T-helper 2 cell treated with Interferon-gamma antibody and Interleukin-4, amounts not matched to agents 5 μg/mL and 100 μg/mL, for 36 hours (primary cell): ENCODE data around the gene CRTAC1.

Source experiments
- DNase-seq: peaks from one replicate; pipeline ENCODE4 v3.0.0; 2021; ENCODE audit warnings: low spot score
- H3K27ac Mint-ChIP-seq: one replicate; pipeline ENCODE4 v1.8.0; 2021; ENCODE audit warnings: mild to moderate bottlenecking, mixed read lengths
- H3K27me3 Mint-ChIP-seq: one replicate; pipeline ENCODE4 v1.8.0; 2021; ENCODE audit warnings: low read depth, mixed read lengths
- H3K36me3 Mint-ChIP-seq: one replicate; pipeline ENCODE4 v1.8.0; 2021; ENCODE audit warnings: low read depth, mixed read lengths
- H3K4me1 Mint-ChIP-seq: one replicate; pipeline ENCODE4 v1.8.0; 2021; ENCODE audit warnings: low read depth, mixed read lengths
- H3K4me3 Mint-ChIP-seq: one replicate; pipeline ENCODE4 v1.8.0; 2022; ENCODE audit warnings: mild to moderate bottlenecking, moderate library complexity, mixed read lengths
- H3K9me3 Mint-ChIP-seq: one replicate; pipeline ENCODE4 v1.8.0; 2021; ENCODE audit warnings: mixed read lengths

The CRTAC1 gene

DNA sequence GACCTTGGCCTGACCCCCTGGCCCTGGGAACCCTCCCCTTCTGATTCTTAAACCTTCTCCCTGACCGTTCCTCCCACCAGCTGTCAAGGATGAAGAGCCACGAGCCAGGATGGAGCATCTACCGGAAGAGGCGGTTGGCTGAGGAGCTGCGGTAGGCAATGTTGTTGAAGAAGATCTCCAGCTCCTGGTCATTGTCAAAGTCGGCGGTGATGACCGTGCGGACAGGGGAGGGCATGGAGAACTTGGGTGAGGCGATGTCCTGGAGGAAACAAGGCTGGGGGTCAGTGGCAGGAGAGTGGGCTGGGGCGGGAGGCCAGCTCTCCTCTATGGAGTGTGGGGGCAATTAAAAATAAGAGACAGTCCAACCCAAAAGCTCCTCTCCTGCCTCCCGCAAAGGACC is 129.0 kb downstream of the CRTAC1 start:
- Mint-ChIP-seq H3K27ac (no peak overlapping the region), H3K4me1 (no peaks in the 10 kb centered on the region), H3K27me3 (peaks cover 3% of the 10 kb centered on the region), H3K4me3 (no peak overlapping the region), H3K9me3 (no peaks in the 10 kb centered on the region), H3K36me3 (no peaks in the 10 kb centered on the region)
- no peak for DNase-seq

DNA sequence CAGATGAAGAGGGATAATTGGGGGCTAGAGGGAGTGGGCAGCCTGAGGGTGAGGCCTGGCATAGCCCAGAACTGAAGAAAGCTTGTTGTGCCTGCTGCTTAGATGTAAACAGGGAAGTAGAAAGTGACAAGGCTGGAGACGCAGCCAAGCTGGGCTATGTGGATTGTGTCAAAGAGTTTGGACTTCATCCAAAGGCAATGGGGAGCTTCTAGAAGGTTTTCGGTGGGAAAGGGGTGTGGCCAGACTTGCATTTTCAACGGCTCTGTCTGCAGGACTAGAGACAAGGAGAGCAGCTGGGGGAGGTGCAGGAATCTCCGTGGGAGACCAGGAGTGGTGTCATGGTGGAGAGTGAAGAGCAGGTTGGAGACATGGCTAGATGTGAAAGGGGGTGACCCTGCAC is 132.0 kb downstream of the CRTAC1 start:
- no peaks in the 10 kb centered on the region for H3K36me3 Mint-ChIP-seq
- no peak for DNase-seq
- H3K27ac Mint-ChIP-seq = no peak overlapping the region
- H3K9me3 Mint-ChIP-seq = no peaks in the 10 kb centered on the region
- peaks cover 3% of the 10 kb centered on the region for H3K27me3 Mint-ChIP-seq
- no peaks in the 10 kb centered on the region for H3K4me1 Mint-ChIP-seq
- no peak overlapping the region for H3K4me3 Mint-ChIP-seq

DNA sequence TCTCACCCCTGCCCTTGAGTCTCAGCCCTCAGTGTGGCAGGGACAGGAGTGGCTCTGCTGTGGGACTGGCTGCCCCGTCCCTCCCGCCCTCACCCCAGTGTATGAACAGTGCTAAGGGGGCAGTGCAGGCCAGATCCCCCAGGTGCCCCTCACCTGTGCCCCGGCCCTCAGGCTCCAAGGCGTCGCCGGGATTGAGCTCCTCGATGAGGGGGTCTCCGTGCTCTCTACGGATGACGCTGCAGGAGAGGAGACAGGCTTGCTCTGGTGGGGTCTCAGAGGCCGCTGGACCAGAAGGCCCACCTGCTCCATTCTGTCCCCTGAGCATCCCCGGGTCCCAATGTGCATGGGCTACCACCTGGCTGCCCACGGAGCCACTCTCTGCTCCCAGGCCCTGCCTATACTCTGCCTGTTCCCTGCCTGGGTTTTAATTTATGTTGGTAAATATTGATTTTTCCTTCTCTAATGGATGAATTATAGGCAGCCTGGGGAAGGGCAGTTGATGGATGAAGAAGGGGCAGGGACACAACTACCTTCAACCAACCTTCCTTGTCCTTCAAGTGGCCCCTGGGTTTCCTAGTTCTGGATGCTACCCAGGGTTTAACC is 133.6 kb downstream of the CRTAC1 start:
- DNase-seq = no peak
- no peak overlapping the region for H3K27ac Mint-ChIP-seq
- peaks cover 3% of the 10 kb centered on the region for H3K27me3 Mint-ChIP-seq
- no peaks in the 10 kb centered on the region for H3K36me3 Mint-ChIP-seq
- H3K9me3 Mint-ChIP-seq = no peaks in the 10 kb centered on the region
- H3K4me3 Mint-ChIP-seq = no peak overlapping the region
- no peaks in the 10 kb centered on the region for H3K4me1 Mint-ChIP-seq

DNA sequence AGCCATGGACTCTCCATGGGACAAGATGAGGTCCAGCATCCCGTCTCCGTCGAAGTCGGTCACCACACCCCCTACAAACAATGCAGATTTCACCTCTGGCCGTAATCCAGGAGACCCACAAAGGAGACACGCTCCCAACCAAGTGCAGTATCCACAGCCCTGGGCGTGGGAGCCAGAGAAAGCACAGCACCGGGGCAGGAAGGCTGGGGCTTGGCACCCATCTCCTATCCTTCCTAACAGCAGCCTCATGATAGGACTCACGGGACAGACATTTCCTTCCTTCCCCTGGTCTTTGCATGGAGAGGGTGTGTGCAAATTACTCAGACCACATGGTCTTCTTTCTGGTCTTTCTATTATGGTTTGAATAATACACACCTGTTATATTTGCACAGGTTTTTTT is 134.5 kb downstream of the CRTAC1 start:
- H3K4me3 Mint-ChIP-seq = no peak overlapping the region
- no peaks in the 10 kb centered on the region for H3K9me3 Mint-ChIP-seq
- peaks cover 6% of the 10 kb centered on the region for H3K27me3 Mint-ChIP-seq

DNA sequence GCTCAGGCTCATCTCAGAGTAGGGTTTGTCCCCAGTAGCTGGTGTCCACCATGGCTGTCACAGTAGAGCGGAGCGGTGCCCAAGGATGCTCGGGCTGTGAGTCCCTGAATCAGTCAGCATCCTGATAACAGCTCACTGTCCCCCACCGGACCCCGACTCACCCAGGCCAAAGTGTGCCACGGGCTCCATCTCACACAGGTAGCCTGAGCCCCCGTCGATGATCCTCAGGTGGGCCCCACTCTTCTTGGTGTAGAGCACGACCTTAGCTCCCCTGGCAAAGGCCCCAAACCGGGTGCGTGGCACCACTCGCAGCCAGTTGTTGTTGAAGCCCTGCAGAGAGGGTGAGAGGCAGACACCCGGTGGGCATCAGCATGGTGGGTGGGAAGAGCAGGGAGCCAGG is 135.3 kb downstream of the CRTAC1 start:
- no peak overlapping the region for H3K4me3 Mint-ChIP-seq
- DNase-seq = no peak
- no peaks in the 10 kb centered on the region for H3K4me1 Mint-ChIP-seq
- no peaks in the 10 kb centered on the region for H3K36me3 Mint-ChIP-seq
- no peaks in the 10 kb centered on the region for H3K9me3 Mint-ChIP-seq
- H3K27ac Mint-ChIP-seq = no peak overlapping the region
- peaks cover 6% of the 10 kb centered on the region for H3K27me3 Mint-ChIP-seq

More for the DNA sequence above, 134.5 kb downstream of the CRTAC1 start:
- H3K36me3 Mint-ChIP-seq = no peaks in the 10 kb centered on the region
- H3K27ac Mint-ChIP-seq = no peak overlapping the region
- DNase-seq = no peak
- no peaks in the 10 kb centered on the region for H3K4me1 Mint-ChIP-seq

DNA sequence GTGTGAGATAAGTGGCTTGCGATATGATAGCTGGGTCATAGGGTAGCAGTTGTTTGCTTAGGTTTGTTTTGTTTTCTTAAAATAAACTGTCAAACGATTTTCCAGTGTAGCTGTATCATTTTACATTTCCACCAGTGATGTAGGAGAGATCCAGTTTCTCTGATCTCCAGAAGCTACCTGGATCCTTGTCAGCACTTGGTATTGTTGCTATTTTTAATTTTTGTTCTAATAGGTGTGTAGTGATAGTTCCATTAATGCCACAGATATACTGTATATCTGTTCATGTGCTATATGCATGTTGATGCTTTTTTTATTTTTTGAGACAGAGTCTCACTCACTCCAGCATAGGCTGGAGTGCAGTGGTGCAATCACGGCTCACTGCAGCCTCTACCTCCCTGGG is 136.3 kb downstream of the CRTAC1 start:
- Mint-ChIP-seq H3K27me3 (peaks cover 6% of the 10 kb centered on the region), H3K36me3 (no peaks in the 10 kb centered on the region), H3K9me3 (no peaks in the 10 kb centered on the region), H3K4me3 (no peak overlapping the region), H3K4me1 (no peaks in the 10 kb centered on the region), H3K27ac (no peak overlapping the region)
- DNase-seq = no peak

DNA sequence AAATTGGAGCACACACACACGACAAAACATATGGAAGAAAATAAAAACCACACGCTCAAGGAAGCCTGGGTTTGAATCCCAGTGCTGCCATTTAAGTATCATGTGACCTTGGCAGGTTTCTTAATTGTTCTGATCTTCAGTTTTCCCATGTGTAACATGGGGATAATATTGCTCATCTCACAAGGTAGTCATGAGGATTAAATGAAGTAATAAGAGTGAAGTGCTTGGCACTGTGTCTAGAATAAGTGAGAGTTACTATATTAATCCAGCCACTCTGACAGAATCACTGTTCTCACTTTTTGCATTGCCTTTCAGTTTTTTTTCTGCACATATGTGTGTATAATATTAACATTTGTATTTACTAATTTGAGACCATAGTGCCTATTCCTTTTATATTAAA is 137.5 kb downstream of the CRTAC1 start:
- Mint-ChIP-seq H3K27me3 (peaks cover 6% of the 10 kb centered on the region), H3K27ac (no peak overlapping the region), H3K4me3 (no peak overlapping the region), H3K36me3 (no peaks in the 10 kb centered on the region), H3K4me1 (no peaks in the 10 kb centered on the region), H3K9me3 (no peaks in the 10 kb centered on the region)
- no peak for DNase-seq

DNA sequence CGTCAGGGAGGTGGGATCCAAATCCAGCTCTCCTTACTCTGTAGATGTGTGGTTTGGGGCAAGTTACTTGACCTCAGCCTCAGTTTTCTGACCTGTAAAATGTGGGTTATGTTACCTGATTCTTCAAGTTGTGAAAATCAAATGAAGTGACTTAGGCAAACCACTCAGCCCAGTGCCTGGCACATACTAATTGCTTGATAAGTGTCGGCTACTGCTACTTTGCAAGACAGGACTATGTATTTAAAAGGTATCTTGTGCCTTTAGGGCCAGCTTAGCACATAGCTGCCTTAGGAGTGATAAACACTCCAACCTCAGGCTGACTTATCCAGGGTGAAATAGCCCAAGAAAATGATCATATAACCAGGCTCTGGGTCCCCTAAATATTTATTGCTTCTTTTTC is 137.9 kb downstream of the CRTAC1 start:
- no peak overlapping the region for H3K27ac Mint-ChIP-seq
- no peak for DNase-seq
- H3K36me3 Mint-ChIP-seq = no peaks in the 10 kb centered on the region
- H3K4me3 Mint-ChIP-seq = no peak overlapping the region
- no peaks in the 10 kb centered on the region for H3K4me1 Mint-ChIP-seq
- H3K27me3 Mint-ChIP-seq = peaks cover 6% of the 10 kb centered on the region
- no peaks in the 10 kb centered on the region for H3K9me3 Mint-ChIP-seq

DNA sequence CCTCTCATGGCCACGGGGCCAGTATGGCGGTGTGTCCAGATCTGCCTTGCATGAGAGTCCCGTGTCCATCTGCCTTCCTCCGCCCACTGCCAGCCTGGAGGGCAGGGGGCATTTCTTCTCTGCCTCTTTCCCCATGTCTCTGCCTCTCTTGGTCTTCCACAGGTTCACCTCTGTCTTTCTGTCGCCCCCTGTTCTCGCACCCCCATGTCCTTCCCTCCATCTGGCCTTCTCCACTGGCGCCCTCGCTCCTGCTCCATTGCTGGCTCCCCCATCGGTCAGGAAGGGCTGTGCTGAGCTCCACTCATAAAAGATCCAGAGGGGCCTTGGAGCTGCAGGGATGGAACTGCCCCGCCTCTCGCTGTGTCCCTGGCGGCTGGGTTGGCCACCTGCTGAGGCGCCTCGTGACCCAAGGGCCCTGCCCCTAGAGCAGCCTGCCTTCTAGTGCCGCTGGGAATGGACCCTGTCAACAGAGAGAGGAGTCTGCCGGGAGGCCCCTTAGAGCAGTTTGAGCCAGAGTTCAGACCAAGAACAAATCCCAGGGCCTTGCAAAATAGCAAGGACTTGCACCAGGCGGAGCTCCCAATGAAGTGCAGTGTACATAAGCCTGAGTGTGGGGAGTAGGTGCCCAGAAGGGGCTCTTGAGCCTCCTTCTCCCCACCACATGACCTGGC is 138.8 kb downstream of the CRTAC1 start:
- Mint-ChIP-seq H3K27me3 (peaks cover 6% of the 10 kb centered on the region), H3K4me1 (no peaks in the 10 kb centered on the region), H3K27ac (no peak overlapping the region), H3K9me3 (no peaks in the 10 kb centered on the region), H3K4me3 (no peak overlapping the region), H3K36me3 (no peaks in the 10 kb centered on the region)
- no peak for DNase-seq

DNA sequence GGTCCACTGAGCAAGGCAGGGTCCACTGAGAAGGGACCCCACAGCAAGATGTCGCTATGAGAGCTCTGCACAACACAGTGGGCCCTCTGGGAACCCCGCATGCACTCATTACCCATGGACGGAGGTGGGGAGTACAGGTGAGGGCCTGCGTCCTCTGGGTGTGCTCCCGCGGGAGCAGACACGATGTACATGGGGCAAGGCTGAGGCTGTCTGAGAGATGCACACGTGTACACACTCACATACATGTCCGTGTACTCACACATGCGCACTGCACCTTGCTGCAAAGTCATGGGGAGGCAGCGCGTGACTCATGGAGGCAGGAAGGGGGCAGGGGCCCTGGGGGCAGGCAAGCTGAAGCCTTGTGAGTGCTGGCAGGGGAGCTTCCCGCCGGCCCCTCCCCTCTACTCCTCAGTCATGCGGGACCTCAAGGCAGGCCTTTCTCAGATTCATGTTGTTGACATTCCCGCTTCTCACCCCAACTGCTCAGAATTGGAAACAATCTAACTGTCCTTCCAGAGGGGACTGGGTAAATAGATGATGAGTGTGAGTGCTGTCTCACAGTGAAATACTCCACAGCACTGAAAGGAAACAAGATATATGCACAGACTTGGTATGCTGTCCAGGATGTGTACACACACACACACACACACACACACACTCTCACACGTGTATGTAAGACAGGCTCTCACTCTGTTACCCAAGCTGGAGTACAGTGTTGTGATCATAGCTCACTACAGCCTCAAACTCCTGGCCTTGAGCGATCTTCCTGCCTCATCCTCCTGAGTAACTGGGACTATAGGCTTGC is 140.8 kb downstream of the CRTAC1 start:
- H3K4me1 Mint-ChIP-seq = no peaks in the 10 kb centered on the region
- no peak for DNase-seq
- H3K9me3 Mint-ChIP-seq = no peaks in the 10 kb centered on the region
- no peak overlapping the region for H3K27ac Mint-ChIP-seq
- no peak overlapping the region for H3K4me3 Mint-ChIP-seq
- H3K36me3 Mint-ChIP-seq = no peaks in the 10 kb centered on the region
- peaks cover 10% of the 10 kb centered on the region for H3K27me3 Mint-ChIP-seq

DNA sequence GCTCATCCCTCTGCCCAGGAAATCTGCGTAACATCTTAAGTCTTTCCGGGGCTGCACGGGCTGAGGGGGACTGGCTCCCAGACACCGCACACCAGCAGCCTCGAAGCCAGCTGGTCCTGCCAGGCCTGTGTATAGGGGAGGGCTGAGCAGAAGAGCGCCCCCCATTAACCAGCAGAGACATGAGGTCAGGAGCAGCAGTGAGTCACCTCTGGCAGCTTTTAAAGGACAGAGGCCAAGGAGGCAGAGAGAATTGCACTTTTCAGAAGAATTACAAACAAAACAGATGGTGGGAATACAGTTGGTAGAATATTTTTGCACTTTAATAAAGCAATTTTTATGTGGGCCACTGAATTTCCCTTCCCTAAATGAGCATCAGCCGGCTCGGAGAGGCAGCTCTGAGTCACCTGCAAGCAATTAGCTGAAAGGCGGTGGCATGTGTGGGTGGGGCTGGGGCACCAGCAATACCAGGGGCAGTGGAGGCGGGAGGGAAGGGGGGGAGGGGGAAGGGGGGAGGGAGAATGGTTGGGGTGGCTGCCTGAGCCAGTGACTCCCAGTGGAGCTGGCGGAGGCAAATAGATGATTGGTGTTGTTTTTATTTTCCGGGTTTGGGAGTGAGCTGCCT is 141.7 kb downstream of the CRTAC1 start:
- H3K36me3 Mint-ChIP-seq = no peaks in the 10 kb centered on the region
- H3K4me1 Mint-ChIP-seq = no peaks in the 10 kb centered on the region
- no peak overlapping the region for H3K27ac Mint-ChIP-seq
- H3K9me3 Mint-ChIP-seq = no peaks in the 10 kb centered on the region
- no peak for DNase-seq
- no peak overlapping the region for H3K4me3 Mint-ChIP-seq
- H3K27me3 Mint-ChIP-seq = peaks cover 10% of the 10 kb centered on the region

DNA sequence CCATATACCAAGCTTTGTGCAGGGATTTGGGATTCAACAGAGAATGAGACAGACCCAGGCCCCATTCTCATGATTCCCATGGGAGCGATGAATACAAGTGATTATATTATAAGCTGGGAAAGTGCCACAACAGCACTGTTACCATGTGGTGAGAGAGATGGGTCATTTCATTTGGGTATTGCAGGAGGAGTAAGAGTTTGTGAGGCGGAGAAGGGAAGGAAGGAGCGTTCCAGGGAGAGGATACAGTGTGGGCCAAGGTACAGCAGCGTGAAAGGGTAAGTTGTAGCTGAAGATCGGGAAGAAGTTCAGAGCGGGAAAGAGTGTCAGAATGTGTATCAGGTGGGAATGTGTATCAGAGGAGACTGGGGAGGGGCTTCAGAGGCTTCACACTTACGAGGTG is 142.3 kb downstream of the CRTAC1 start:
- H3K27ac Mint-ChIP-seq = no peak overlapping the region
- no peaks in the 10 kb centered on the region for H3K4me1 Mint-ChIP-seq
- peaks cover 7% of the 10 kb centered on the region for H3K27me3 Mint-ChIP-seq
- no peak overlapping the region for H3K4me3 Mint-ChIP-seq
- no peaks in the 10 kb centered on the region for H3K9me3 Mint-ChIP-seq
- DNase-seq = no peak
- no peaks in the 10 kb centered on the region for H3K36me3 Mint-ChIP-seq

DNA sequence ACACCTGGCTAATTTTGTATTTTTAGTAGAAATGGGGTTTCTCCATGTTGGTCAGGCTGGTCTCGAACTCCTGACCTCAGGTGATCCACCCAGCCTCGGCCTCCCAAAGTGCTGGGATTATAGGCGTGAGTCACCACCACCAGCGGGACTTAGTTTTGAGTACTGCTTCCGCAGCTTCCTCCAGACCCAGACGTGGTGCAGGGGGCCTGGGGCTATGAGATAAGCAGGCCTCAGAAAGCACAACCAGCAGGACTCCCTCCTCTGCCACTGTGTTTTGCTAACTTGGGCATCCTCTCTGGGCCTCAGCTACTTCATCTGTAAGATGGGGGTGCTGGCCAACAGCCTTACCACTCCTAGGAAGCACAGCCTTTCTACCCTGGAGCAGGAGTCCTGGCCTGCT is 143.0 kb downstream of the CRTAC1 start:
- Mint-ChIP-seq H3K4me3 (no peak overlapping the region), H3K36me3 (no peaks in the 10 kb centered on the region), H3K9me3 (no peaks in the 10 kb centered on the region), H3K27me3 (peaks cover 7% of the 10 kb centered on the region), H3K4me1 (no peaks in the 10 kb centered on the region), H3K27ac (no peak overlapping the region)
- DNase-seq = no peak

DNA sequence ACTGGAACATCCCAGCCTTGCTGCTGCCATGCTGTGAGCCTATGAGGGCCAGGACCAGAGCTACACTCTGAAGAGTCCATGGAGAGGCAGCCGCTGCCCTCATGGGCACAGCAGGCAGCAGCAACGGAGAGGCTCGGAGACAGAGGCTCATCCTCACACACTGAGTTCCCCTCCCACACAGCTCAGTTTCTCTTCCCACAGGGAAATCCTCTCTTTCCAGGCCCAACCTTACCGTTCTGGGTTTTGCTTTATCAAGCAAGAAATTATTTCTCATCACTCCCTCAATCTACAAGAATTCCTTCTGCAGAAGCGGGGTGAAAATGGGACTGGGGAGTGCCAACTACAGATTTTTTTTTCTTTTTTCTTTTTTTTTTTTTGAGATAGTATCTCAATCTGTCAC is 144.1 kb downstream of the CRTAC1 start:
- Mint-ChIP-seq H3K4me3 (no peak overlapping the region), H3K27me3 (peaks cover 5% of the 10 kb centered on the region), H3K4me1 (no peaks in the 10 kb centered on the region), H3K27ac (no peak overlapping the region), H3K9me3 (no peaks in the 10 kb centered on the region), H3K36me3 (no peaks in the 10 kb centered on the region)
- no peak for DNase-seq
